ENCODE results near the gene PPARA.

GRCh38 chr22:46234969-46235368 lies 84.6 kb downstream of the PPARA start:
- TF ChIP-seq EZH2 (IDR thresholded peaks at IDR 0.05; ENCODE audit: insufficient read depth, low read length) (no peak), CTCF (IDR thresholded peaks at IDR 0.05; ENCODE audit: insufficient read depth, low read depth, low read length) (no peak)

Measured in astrocyte (in vitro differentiated cells and primary cell).